RWPE1 (cell line): ENCODE data around the gene GZMM.
A peak's percentile ranks its signal among the peaks of the same experiment; 100 is the strongest.

Experiments
- CTCF ChIA-PET: fragments of 350-600 bp; sonication (Branson Sonifier 250); formaldehyde crosslinking; extraction: SDS; loops from one replicate; lab custom pipeline; 2021; lab: Yijun Ruan, JAX
- POLR2A ChIA-PET: fragments of 400-600 bp; formaldehyde crosslinking; extraction: SDS; loops from one replicate; lab custom pipeline; 2020; ENCODE audit warnings: antibody characterized with exemption; ENCODE audit not compliant: low non-redundant PET; lab: Yijun Ruan, JAX
- DNase-seq: peaks from one replicate; pipeline ENCODE4 v3.0.0; 2012; ENCODE audit warnings: low spot score
- H3K27ac ChIP-seq: fragments of 450-650 bp; 2 replicates; pipeline ENCODE4 v1.5.1; 2017
- TF ChIP-seq, protein P1 (sequence below): fragments of 450-650 bp; conservative IDR thresholded peaks from 2 replicates; pipeline ENCODE4 v1.5.1; 2017; ENCODE audit warnings: low read depth, mild to moderate bottlenecking

GZMM gene

DNA sequence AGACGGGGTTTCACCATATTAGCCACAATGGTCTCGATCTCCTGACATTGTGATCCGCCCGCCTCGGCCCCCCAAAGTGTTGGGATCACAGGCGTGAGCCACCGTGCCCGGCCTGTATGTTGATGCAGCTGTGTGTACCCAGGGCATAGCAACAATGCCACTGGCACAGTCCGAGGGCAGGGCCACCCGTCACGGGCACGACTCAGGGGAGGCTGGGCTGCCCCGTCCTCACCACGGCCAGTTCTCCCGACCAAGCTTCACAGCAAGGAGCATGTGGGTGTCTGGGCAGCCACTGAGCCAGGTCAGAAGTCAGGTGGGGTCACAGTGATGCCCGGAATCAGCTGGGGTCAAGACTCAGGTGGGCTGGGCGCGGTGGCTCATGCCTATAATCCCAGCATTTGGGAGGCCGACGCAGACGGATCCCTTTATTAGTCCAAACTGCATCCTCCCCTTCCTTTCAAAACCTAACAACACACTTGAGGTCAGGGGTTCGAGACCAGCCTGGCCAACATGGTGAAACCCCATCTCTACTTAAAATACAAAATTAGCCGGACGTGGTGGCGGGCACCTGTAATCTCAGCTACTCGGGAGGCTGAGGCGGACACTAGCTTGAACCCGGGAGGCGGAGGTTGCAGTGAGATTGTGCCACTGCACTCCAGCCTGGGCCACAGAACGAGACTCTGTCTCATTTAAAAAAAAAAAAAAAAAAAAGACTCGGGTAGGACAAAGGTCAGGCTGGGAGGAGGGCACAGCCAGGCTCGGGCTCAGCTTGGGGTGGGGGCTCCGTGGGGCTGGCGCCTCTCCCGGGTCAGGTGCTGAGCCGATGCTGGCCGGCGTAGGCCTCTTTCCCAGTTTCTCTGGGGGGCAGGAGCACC, 13.5 kb upstream of the GZMM start:
- ChIA-PET CTCF (interaction anchor here (1.0 kb wide), 1 partner anchor 35 kb away, joined by 3 read pairs; no protein-coding TSS in a partner anchor), POLR2A (interaction anchor here (0.6 kb wide), 2 partner anchors 8 to 62 kb away, joined by 3 read pairs; no protein-coding TSS in a partner anchor)
- DNase-seq: no peak
- H3K27ac ChIP-seq: peak overlapping the region; percentile 90
- TF ChIP-seq, protein P1, sequence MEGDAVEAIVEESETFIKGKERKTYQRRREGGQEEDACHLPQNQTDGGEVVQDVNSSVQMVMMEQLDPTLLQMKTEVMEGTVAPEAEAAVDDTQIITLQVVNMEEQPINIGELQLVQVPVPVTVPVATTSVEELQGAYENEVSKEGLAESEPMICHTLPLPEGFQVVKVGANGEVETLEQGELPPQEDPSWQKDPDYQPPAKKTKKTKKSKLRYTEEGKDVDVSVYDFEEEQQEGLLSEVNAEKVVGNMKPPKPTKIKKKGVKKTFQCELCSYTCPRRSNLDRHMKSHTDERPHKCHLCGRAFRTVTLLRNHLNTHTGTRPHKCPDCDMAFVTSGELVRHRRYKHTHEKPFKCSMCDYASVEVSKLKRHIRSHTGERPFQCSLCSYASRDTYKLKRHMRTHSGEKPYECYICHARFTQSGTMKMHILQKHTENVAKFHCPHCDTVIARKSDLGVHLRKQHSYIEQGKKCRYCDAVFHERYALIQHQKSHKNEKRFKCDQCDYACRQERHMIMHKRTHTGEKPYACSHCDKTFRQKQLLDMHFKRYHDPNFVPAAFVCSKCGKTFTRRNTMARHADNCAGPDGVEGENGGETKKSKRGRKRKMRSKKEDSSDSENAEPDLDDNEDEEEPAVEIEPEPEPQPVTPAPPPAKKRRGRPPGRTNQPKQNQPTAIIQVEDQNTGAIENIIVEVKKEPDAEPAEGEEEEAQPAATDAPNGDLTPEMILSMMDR: no peak

DNA sequence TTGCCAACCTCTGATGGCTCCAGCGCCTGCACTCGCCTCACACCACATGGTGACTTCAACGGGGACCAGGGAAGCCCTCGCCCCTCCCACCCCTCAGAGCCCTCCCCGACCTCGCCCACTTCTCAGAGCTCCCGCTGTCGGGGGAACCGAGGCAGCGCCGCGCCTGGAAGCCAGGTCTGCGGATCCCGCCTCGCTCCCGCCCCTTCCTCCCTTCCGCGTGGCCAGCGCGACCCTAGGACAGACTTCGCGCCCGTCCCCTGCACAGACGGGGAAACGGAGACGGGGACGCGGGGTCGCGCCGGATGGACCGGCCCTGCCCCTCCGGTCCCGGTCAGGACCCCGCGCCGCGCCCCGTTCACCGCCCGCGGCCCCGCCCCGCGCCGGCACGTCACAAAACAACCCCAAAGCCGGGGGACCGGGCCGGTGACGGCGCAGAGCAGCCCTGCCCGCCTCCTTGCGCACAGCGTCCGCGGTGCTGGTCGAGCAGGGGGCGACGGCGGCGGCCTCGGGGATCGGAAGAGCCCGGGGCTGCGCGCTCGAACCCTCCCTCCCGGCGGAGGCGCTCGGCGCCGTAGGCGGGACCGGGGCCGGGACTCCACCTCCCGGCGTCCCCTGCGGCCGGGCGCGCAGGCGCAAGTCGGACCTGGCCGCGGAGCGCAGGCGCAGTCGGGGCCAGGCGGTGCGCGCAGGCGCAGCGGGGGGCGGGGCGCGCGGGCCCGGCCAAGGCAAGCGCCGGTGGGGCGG, 12.7 kb upstream of the GZMM start:
- peak overlapping the region; percentile 90 for H3K27ac ChIP-seq
- POLR2A ChIA-PET: interaction anchor here (0.6 kb wide), 1 partner anchor 9 kb away, joined by 3 read pairs; no protein-coding TSS in a partner anchor

DNA sequence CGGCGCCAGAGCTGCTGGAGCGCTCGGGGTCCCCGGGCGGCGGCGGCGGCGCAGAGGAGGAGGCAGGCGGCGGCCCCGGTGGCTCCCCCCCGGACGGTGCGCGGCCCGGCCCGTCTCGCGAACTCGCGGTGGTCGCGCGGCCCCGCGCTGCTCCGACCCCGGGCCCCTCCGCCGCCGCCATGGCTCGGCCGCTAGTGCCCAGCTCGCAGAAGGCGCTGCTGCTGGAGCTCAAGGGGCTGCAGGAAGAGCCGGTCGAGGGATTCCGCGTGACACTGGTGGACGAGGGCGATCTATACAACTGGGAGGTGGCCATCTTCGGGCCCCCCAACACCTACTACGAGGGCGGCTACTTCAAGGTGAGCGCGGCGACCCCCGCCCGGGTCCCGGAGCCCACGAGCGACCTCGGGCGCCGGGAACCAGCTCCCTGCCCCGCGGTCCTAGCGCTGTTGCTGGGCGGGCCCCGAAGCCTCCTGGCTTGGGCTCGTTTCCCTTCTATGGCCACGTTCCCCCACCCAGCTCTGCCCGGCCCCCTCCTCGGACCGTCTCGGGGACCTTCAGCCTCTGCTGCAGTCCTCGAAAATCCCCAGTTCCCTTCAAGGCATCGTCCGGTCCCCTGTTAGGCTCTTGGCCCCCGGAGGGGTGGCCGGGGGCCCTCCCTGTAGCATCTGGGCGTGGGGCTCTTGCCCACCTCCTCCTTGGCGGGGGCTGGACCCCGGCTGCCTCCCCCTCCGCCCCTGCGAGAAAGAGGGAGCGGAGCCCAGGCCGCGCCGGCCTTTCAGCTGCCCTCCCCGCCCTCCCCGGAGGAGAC, 11.9 kb upstream of the GZMM start, which contains the start of gene CDC34:
Gene CDC34, plus strand, starts transcription at position 8 of the 808 bp plus-strand sequence. Its CDS starts 172 bp downstream, at position 180.
- POLR2A ChIA-PET: interaction anchor here (0.6 to 1.2 kb wide), 4 partner anchors 11 to 141 kb away, joined by 3 to 5 read pairs (median 3); partner anchors contain the start of gene BSG
- DNase-seq: no peak
- CTCF ChIA-PET: interaction anchor here (0.6 to 0.7 kb wide), 2 partner anchors 52 to 169 kb away, joined by 3 read pairs; no protein-coding TSS in a partner anchor
- TF ChIP-seq, protein P1: no peak
- H3K27ac ChIP-seq: peak within 1 kb of the TSS; percentile 90

More for the DNA sequence above, 12.7 kb upstream of the GZMM start:
- peak; percentile 94 for DNase-seq
- TF ChIP-seq, protein P1: no peak
- CTCF ChIA-PET: interaction anchor here (1.0 kb wide), 1 partner anchor 36 kb away, joined by 3 read pairs; no protein-coding TSS in a partner anchor

DNA sequence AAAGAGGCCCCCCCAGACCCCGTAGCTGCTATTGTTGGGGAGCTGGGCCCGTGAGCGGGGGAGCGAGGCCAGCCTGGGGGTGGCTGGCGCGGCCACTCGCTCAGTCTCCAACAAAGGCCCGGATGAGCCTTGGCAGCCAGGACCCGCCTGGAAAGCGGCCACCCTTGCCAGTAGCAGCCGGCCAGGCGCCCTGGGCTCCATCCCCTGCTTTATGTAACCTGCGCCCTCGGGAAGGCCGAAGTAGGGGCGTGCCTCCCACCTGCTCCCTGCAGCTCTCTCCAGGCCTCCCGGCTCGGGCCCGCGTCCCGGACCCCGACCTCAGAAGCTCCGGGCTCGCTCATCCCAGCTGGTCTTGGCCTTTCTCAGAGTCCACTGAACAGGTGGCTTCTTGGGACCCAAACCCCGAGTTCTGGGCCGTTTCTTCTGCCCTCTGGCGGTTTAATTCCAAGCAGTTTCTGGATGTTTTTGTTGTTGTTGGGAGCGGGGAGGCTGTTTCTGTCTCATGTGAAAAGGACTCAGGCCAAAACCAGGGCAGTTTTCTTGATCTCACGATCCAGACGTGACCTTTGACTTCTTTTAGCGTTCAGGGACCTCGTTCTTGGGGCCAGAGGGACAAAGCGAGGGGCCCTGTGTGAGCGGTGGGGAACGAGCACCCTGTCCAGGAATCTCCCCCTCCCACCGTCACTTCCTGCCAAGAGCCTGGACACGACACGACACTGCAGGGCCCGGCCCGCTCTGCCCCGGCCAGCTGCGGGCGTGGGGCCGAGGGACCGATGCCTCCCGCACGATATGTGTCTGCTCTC, 11.1 kb upstream of the GZMM start:
- CTCF ChIA-PET: interaction anchor here (0.6 to 0.7 kb wide), 3 partner anchors 22 to 168 kb away, joined by 3 to 5 read pairs (median 3); no protein-coding TSS in a partner anchor
- POLR2A ChIA-PET: interaction anchor here (0.6 to 1.2 kb wide), 5 partner anchors 10 to 140 kb away, joined by 3 to 5 read pairs (median 3); partner anchors contain the start of gene BSG
- H3K27ac ChIP-seq: peak overlapping the region; percentile 90
- peak; percentile 26 for DNase-seq
- TF ChIP-seq, protein P1: peak; percentile 57

DNA sequence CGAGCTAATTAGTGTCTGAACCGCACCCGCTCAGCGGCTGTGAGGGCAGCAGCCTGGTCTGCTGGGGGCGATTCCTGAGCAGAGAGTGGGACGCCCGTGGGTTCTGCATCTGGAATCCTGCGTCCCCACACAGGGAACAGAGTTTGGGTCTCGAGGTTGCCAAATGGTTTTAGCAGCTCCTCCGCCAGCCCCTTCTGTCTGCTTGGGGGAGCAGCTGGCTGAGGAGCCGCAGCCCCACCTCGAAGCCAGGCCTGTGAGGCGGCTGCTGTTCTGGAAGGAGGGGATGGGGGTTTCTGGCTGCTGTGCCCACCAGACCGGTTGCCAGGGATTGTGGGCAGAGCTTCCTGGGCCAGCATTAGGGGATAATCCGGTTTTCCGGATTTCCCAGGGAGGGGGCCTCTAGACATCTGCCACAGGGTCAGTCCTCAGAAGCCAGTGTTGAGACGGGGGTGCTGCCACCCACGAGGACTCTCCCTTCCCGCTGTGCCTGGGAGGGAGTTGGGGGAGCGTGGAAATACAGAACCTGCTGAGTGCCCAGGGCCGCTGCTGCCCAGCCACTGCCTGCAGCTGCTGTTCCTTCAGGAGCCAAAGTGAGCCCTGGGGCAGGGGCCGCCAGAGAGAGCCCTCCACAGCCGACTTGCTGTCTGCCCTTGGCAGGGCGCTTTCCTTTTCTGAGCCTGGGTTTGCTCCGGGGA, 10.3 kb upstream of the GZMM start:
- TF ChIP-seq, protein P1: no peak
- no peak for DNase-seq
- ChIA-PET CTCF (interaction anchor here (0.7 kb wide), 3 partner anchors 23 to 43 kb away, joined by 3 to 5 read pairs (median 3); no protein-coding TSS in a partner anchor), POLR2A (no interaction called here)
- H3K27ac ChIP-seq: peak overlapping the region; percentile 90
